ENCODE data around the gene ASB11.

DNA sequence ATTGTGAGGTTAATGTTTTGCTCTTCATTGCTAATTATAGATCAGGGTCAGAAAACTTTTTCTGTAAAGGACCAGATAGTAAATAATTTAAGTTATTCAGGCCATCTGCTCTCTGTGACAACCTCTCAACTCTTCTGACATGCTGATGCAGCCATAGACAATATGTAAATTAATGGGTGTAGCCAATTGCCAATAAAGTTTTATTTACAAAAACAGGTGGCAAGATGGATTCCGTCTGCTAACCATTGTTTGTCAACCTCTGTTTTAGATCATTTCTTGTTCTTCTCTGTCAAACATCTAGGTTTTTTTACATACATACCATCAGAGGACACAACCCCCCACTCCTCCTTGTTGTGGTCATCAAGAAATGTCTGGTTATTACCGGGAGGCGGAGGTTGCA is 79.3 kb downstream of the ASB11 start:
- TF ChIP-seq ZNF423 (tag by site-specific recombination; IDR thresholded peaks at IDR 0.05) = no peak
- TF ChIP-seq, protein P1, sequence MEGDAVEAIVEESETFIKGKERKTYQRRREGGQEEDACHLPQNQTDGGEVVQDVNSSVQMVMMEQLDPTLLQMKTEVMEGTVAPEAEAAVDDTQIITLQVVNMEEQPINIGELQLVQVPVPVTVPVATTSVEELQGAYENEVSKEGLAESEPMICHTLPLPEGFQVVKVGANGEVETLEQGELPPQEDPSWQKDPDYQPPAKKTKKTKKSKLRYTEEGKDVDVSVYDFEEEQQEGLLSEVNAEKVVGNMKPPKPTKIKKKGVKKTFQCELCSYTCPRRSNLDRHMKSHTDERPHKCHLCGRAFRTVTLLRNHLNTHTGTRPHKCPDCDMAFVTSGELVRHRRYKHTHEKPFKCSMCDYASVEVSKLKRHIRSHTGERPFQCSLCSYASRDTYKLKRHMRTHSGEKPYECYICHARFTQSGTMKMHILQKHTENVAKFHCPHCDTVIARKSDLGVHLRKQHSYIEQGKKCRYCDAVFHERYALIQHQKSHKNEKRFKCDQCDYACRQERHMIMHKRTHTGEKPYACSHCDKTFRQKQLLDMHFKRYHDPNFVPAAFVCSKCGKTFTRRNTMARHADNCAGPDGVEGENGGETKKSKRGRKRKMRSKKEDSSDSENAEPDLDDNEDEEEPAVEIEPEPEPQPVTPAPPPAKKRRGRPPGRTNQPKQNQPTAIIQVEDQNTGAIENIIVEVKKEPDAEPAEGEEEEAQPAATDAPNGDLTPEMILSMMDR (tag by site-specific recombination; IDR thresholded peaks at IDR 0.05) = no peak
- TF ChIP-seq ZNF175 (tag by site-specific recombination; IDR thresholded peaks at IDR 0.05) = no peak
- TF ChIP-seq ZFP37 (tag by site-specific recombination; IDR thresholded peaks at IDR 0.05) = no peak
- no peak for TF ChIP-seq GFI1B (tag by site-specific recombination; IDR thresholded peaks at IDR 0.05)
- TF ChIP-seq, protein P2, sequence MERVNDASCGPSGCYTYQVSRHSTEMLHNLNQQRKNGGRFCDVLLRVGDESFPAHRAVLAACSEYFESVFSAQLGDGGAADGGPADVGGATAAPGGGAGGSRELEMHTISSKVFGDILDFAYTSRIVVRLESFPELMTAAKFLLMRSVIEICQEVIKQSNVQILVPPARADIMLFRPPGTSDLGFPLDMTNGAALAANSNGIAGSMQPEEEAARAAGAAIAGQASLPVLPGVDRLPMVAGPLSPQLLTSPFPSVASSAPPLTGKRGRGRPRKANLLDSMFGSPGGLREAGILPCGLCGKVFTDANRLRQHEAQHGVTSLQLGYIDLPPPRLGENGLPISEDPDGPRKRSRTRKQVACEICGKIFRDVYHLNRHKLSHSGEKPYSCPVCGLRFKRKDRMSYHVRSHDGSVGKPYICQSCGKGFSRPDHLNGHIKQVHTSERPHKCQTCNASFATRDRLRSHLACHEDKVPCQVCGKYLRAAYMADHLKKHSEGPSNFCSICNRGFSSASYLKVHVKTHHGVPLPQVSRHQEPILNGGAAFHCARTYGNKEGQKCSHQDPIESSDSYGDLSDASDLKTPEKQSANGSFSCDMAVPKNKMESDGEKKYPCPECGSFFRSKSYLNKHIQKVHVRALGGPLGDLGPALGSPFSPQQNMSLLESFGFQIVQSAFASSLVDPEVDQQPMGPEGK (tag by site-specific recombination; IDR thresholded peaks at IDR 0.05) = no peak
- no peak for TF ChIP-seq ZNF248 (tag by site-specific recombination; IDR thresholded peaks at IDR 0.05)
- TF ChIP-seq SCRT2 (tag by site-specific recombination; IDR thresholded peaks at IDR 0.05) = no peak
- TF ChIP-seq, protein P3, sequence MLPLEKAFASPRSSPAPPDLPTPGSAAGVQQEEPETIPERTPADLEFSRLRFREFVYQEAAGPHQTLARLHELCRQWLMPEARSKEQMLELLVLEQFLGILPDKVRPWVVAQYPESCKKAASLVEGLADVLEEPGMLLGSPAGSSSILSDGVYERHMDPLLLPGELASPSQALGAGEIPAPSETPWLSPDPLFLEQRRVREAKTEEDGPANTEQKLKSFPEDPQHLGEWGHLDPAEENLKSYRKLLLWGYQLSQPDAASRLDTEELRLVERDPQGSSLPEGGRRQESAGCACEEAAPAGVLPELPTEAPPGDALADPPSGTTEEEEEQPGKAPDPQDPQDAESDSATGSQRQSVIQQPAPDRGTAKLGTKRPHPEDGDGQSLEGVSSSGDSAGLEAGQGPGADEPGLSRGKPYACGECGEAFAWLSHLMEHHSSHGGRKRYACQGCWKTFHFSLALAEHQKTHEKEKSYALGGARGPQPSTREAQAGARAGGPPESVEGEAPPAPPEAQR (tag by site-specific recombination; IDR thresholded peaks at IDR 0.05) = no peak
- no peak for TF ChIP-seq YY1 (tag by site-specific recombination; IDR thresholded peaks at IDR 0.05)
- TF ChIP-seq GLIS2 (tag by site-specific recombination; IDR thresholded peaks at IDR 0.05) = no peak
- TF ChIP-seq, protein P4, sequence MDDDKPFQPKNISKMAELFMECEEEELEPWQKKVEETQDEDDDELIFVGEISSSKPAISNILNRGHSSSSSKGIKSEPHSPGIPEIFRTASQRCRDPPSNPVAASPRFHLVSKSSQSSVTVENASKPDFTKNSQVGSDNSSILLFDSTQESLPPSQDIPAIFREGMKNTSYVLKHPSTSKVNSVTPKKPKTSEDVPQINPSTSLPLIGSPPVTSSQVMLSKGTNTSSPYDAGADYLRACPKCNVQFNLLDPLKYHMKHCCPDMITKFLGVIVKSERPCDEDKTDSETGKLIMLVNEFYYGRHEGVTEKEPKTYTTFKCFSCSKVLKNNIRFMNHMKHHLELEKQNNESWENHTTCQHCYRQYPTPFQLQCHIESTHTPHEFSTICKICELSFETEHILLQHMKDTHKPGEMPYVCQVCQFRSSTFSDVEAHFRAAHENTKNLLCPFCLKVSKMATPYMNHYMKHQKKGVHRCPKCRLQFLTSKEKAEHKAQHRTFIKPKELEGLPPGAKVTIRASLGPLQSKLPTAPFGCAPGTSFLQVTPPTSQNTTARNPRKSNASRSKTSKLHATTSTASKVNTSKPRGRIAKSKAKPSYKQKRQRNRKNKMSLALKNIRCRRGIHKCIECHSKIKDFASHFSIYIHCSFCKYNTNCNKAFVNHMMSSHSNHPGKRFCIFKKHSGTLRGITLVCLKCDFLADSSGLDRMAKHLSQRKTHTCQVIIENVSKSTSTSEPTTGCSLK (tag by site-specific recombination; IDR thresholded peaks at IDR 0.05) = no peak
- TF ChIP-seq SP2 (tag by site-specific recombination; IDR thresholded peaks at IDR 0.05) = no peak
- TF ChIP-seq, protein P5, sequence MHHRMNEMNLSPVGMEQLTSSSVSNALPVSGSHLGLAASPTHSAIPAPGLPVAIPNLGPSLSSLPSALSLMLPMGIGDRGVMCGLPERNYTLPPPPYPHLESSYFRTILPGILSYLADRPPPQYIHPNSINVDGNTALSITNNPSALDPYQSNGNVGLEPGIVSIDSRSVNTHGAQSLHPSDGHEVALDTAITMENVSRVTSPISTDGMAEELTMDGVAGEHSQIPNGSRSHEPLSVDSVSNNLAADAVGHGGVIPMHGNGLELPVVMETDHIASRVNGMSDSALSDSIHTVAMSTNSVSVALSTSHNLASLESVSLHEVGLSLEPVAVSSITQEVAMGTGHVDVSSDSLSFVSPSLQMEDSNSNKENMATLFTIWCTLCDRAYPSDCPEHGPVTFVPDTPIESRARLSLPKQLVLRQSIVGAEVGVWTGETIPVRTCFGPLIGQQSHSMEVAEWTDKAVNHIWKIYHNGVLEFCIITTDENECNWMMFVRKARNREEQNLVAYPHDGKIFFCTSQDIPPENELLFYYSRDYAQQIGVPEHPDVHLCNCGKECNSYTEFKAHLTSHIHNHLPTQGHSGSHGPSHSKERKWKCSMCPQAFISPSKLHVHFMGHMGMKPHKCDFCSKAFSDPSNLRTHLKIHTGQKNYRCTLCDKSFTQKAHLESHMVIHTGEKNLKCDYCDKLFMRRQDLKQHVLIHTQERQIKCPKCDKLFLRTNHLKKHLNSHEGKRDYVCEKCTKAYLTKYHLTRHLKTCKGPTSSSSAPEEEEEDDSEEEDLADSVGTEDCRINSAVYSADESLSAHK (tag by site-specific recombination; IDR thresholded peaks at IDR 0.05) = no peak
